Upper lobe of left lung (tissue), 4 donors: ENCODE results near the gene FBH1.

Experiments
- CTCF ChIP-seq, 6 experiments: fragments of 450-650 bp in 4 of 6; fragments of 200-600 bp in 2 of 6; sonication (generic) in 2 of 6; IDR thresholded peaks; one replicate each; pipeline ENCODE4 v1.5.1; 2016 to 2019; ENCODE audit warnings: antibody characterized with exemption in 6 of 6
- EP300 ChIP-seq, 4 donors: sonication (generic); formaldehyde crosslinking; IDR thresholded peaks; one replicate each; pipeline ENCODE4 v1.5.1; 2017; ENCODE audit warnings: antibody characterized with exemption in 4 of 4, control low read depth in 2 of 4
- POLR2A ChIP-seq, 4 donors: fragments of 450-650 bp; IDR thresholded peaks; one replicate each; pipeline ENCODE4 v1.5.1; 2016 to 2017; ENCODE audit warnings: antibody characterized with exemption in 4 of 4, mild to moderate bottlenecking in 2 of 4
- POLR2AphosphoS5 ChIP-seq, 2 donors: sonication (generic); formaldehyde crosslinking; IDR thresholded peaks; one replicate each; pipeline ENCODE4 v1.5.1; 2017; ENCODE audit warnings: antibody characterized with exemption in 2 of 2

GRCh38 chr10:5917305-5917704, 27.3 kb downstream of the FBH1 start:
- TF ChIP-seq CTCF (IDR thresholded peaks at IDR 0.05) (no peak), EP300 (IDR thresholded peaks at IDR 0.05) (no peak), POLR2AphosphoS5 (IDR thresholded peaks at IDR 0.05) (no peak), POLR2A (IDR thresholded peaks at IDR 0.05) (no peak)
